GM13976 (cell line): ENCODE data around the gene C3orf80.

Experiments used
- DNase-seq: peaks from one replicate; pipeline ENCODE4 v3.0.0; 2012; ENCODE audit warnings: low spot score
- CTCF ChIP-seq: IDR thresholded peaks from 2 replicates; pipeline ENCODE4 v1.5.1; 2012; ENCODE audit warnings: borderline replicate concordance, mild to moderate bottlenecking; ENCODE audit not compliant: insufficient read depth; ENCODE audit errors: extremely low read depth, missing control alignments, control extremely low read depth
- in situ Hi-C: fragments of 300-500 bp; cut with MboI; formaldehyde crosslinking; loops from one replicate; pipeline ENCODE4 v1.12.0; 2022; ENCODE audit warnings: low sequenced_read_pairs, mixed read lengths, inconsistent platforms; ENCODE audit not compliant: unreplicated experiment

Gene C3orf80

GRCh38 chr3:160253298-160253697, 28.1 kb downstream of the C3orf80 start:
- in situ Hi-C loops, result no loop called here
- DNase-seq, result no peak
- TF ChIP-seq CTCF, result no peak

GRCh38 chr3:160257606-160258005, 32.4 kb downstream of the C3orf80 start:
- TF ChIP-seq CTCF, result no peak
- DNase-seq, result no peak
- in situ Hi-C loops, result no loop called here

- in situ Hi-C loops, result no loop called here
- DNase-seq, result no peak
- no peak for TF ChIP-seq CTCF
Measured at GRCh38 chr3:160259589-160259988, 34.4 kb downstream of the C3orf80 start.

GRCh38 chr3:160260587-160261270, 35.5 kb downstream of the C3orf80 start:
- no peak for DNase-seq
- TF ChIP-seq CTCF, result no peak
- in situ Hi-C loops, result no loop called here

- TF ChIP-seq CTCF, result no peak
- no peak for DNase-seq
- in situ Hi-C loops, result no loop called here
Measured at GRCh38 chr3:160265088-160265487, 39.9 kb downstream of the C3orf80 start.
